GM19468 (cell line): ENCODE measurements around the gene HDAC4.
"Not testable (repeated sequence)": the region's sequence is repeated elsewhere in the genome, so short reads cannot be mapped to it uniquely, and the experiment has no call there.

Experiments used
- ATAC-seq: cut with Tn5 transposase; IDR thresholded peaks from one replicate; pipeline ENCODE4 v1.9.1; 2021; ENCODE audit warnings: mild to moderate bottlenecking, moderate library complexity, moderate number of reproducible peaks; ENCODE audit not compliant: unreplicated experiment; ENCODE audit errors: extremely low read depth

HDAC4 gene

GRCh38 chr2:239070466-239070865, 330.4 kb downstream of the HDAC4 start:
- no peak for ATAC-seq

GRCh38 chr2:239069362-239070333, 331.2 kb downstream of the HDAC4 start:
- not testable (repeated sequence) for ATAC-seq

GRCh38 chr2:239068411-239068810, 332.4 kb downstream of the HDAC4 start:
- ATAC-seq = no peak

- ATAC-seq = no peak
These were observed 333.5 kb downstream of the HDAC4 start for GRCh38 chr2:239067196-239067865.

- no peak for ATAC-seq
These were observed 334.2 kb downstream of the HDAC4 start for GRCh38 chr2:239066597-239066996.

GRCh38 chr2:239065962-239066361, 334.9 kb downstream of the HDAC4 start:
- ATAC-seq = no peak

GRCh38 chr2:239065537-239065936, 335.3 kb downstream of the HDAC4 start:
- ATAC-seq = no peak

- no peak for ATAC-seq
These were observed 335.9 kb downstream of the HDAC4 start for GRCh38 chr2:239064891-239065290.

- ATAC-seq = no peak
These were observed 336.6 kb downstream of the HDAC4 start for GRCh38 chr2:239064253-239064652.

- ATAC-seq = no peak
These were observed 338.1 kb downstream of the HDAC4 start for GRCh38 chr2:239062743-239063142.

- no peak for ATAC-seq
These were observed 338.8 kb downstream of the HDAC4 start for GRCh38 chr2:239061824-239062570.

GRCh38 chr2:239061121-239061666, 339.6 kb downstream of the HDAC4 start:
- no peak for ATAC-seq

- no peak for ATAC-seq
These were observed 340.1 kb downstream of the HDAC4 start for GRCh38 chr2:239060676-239061075.

GRCh38 chr2:239059854-239060253, 341.0 kb downstream of the HDAC4 start:
- no peak for ATAC-seq

- ATAC-seq = no peak
These were observed 342.1 kb downstream of the HDAC4 start for GRCh38 chr2:239058766-239059165.

- no peak for ATAC-seq
These were observed 343.3 kb downstream of the HDAC4 start for GRCh38 chr2:239057533-239057932.

- no peak for ATAC-seq
These were observed 344.2 kb downstream of the HDAC4 start for GRCh38 chr2:239056611-239057010.

- ATAC-seq = no peak
These were observed 344.9 kb downstream of the HDAC4 start for GRCh38 chr2:239055756-239056493.

GRCh38 chr2:239054921-239055320, 345.9 kb downstream of the HDAC4 start:
- ATAC-seq = no peak
